Body of pancreas (tissue), 4 donors: ENCODE measurements around the gene AGK. TPM values are rescaled to one million over a fixed set of nuclear protein-coding genes. Genes with fewer than 3 reads are reported as not detected.
A peak's percentile ranks its signal among the peaks of the same experiment; 100 is the strongest.

ENCODE experiments used
- ATAC-seq: fragments of 150-250 bp; one replicate; pipeline ENCODE4 v1.9.1; 2016
- DNase-seq, 4 donors: peaks; one replicate each; pipeline ENCODE4 v3.0.0-alpha.2; 2019
- H3K27ac ChIP-seq, 4 donors: fragments of 200-600 bp; sonication (generic); 1 replicate in 3 of 4; 2 replicates in 1 of 4; pipeline versions ENCODE4 v1.5.1 to v1.6.1; 2016 to 2019; ENCODE audit warnings: mild to moderate bottlenecking in 1 of 4, mixed read lengths in 1 of 4, moderate library complexity in 1 of 4
- H3K27me3 ChIP-seq, 2 donors: fragments of 200-600 bp; sonication (generic); one replicate each; pipeline ENCODE4 v1.6.0; 2016; ENCODE audit warnings: mild to moderate bottlenecking in 1 of 2
- H3K36me3 ChIP-seq, 2 donors: fragments of 200-600 bp; sonication (generic); replicated peaks in 1 of 2; 2 replicates each; pipeline ENCODE4 v1.5.1; 2016; ENCODE audit warnings: low read depth in 2 of 2; ENCODE audit not compliant: insufficient read depth in 1 of 2
- H3K4me1 ChIP-seq: fragments of 200-600 bp; sonication (generic); one replicate; pipeline ENCODE4 v1.6.0; 2016
- H3K4me3 ChIP-seq, 2 donors: fragments of 200-600 bp; sonication (generic); 1 replicate in 1 of 2; 2 replicates in 1 of 2; pipeline ENCODE4 v1.5.1; 2016 to 2019
- H3K9me3 ChIP-seq, 3 donors: fragments of 200-600 bp; sonication (generic); 1 replicate in 2 of 3; 2 replicates in 1 of 3; pipeline ENCODE4 v1.5.1; 2016
- CTCF ChIP-seq, 7 experiments: fragments of 450-650 bp in 4 of 7; fragments of 200-600 bp in 3 of 7; sonication (generic) in 3 of 7; IDR thresholded peaks; one replicate each; pipeline ENCODE4 v1.5.1; 2016 to 2019; ENCODE audit warnings: antibody characterized with exemption in 7 of 7
- POLR2A ChIP-seq, 3 donors: fragments of 450-650 bp; IDR thresholded peaks; one replicate each; pipeline ENCODE4 v1.6.1; 2016; ENCODE audit warnings: antibody characterized with exemption in 3 of 3, mild to moderate bottlenecking in 2 of 3
- WGBS, 2 donors: methylation state at CpG; one replicate each; pipeline ENCODE4 v1.1.5; 2017; 5-methylcytosine and 5-hydroxymethylcytosine counted together
- intact Hi-C: fragments of 100-400 bp; cut with DNase I; formaldehyde crosslinking; loops from one replicate; pipeline ENCODE4 v1.15.1; 2023
- total RNA-seq, 2 donors: library from RNA; depleted of rRNA; stranded (reverse); fragments of >200 nt; gene quantifications; one replicate each; pipeline ENCODE4 v1.1.0, GENCODE V29; 2016

The AGK gene
- 10 to 100 TPM; 12.7 to 30.7 TPM for total RNA-seq

- Histone ChIP-seq H3K27me3 (no peaks in the 10 kb centered on the region), H3K4me3 (peak within 1 kb of the TSS; percentile 89 to 97), H3K27ac (peak within 1 kb of the TSS in 3 of 4 donors; percentile 8 to 40 (median 26)), H3K9me3 (no peaks in the 10 kb centered on the region), H3K36me3 (no peaks in the 10 kb centered on the region), H3K4me1 (peaks cover 13% of the 10 kb centered on the region)
- intact Hi-C loops: no loop called here
- WGBS, 2 donors: 0 to 1% methylated on average over 7 to 65 of the region's 66 CpGs
- DNase-seq (peak; percentile 66 to 78 (median 73)), ATAC-seq (peak; percentile 93)
- TF ChIP-seq POLR2A (IDR thresholded peaks at IDR 0.05) (peak; percentile 37 to 64 (median 57)), CTCF (IDR thresholded peaks at IDR 0.05) (no peak)
Measured at GRCh38 chr7:141551094-141551781, at the start of gene AGK. TSS of gene AGK (plus strand) at chr7:141551410. CDS start at chr7:141555467, 4,057 bp downstream.

- intact Hi-C loops: no loop called here
- no peak for TF ChIP-seq POLR2A (IDR thresholded peaks at IDR 0.05)
- TF ChIP-seq CTCF (IDR thresholded peaks at IDR 0.05): no peak
- Histone ChIP-seq H3K4me1 (no peaks in the 10 kb centered on the region), H3K27ac (no peak overlapping the region), H3K27me3 (no peaks in the 10 kb centered on the region), H3K4me3 (no peak overlapping the region), H3K9me3 (no peaks in the 10 kb centered on the region), H3K36me3 (no peaks in the 10 kb centered on the region)
- DNase-seq: no peak
- ATAC-seq: no peak
- WGBS, 2 donors: 76 to 81% methylated on average over 2 of the region's 2 CpGs
Measured at GRCh38 chr7:141501451-141501850, 49.8 kb upstream of the AGK start.

GRCh38 chr7:141511316-141511675 lies 39.9 kb upstream of the AGK start:
- H3K9me3 ChIP-seq: no peaks in the 10 kb centered on the region
- no peaks in the 10 kb centered on the region for H3K36me3 ChIP-seq
- 0 to 2% methylated on average over 8 of the region's 8 CpGs for WGBS, 2 donors
- peaks cover 12% of the 10 kb centered on the region for H3K4me1 ChIP-seq
- peaks cover 0 to 3% of the 10 kb centered on the region in 2 donors for H3K27me3 ChIP-seq
- H3K4me3 ChIP-seq: no peak overlapping the region
- peak in 1 of 4 donors; percentile 12 for DNase-seq
- intact Hi-C loops: no loop called here
- H3K27ac ChIP-seq: no peak overlapping the region
- TF ChIP-seq CTCF (IDR thresholded peaks at IDR 0.05) (no peak), POLR2A (IDR thresholded peaks at IDR 0.05) (no peak)
- no peak for ATAC-seq

GRCh38 chr7:141511676-141512396 lies 39.4 kb upstream of the AGK start:
- intact Hi-C loops: no loop called here
- peaks cover 12% of the 10 kb centered on the region for H3K4me1 ChIP-seq
- no peaks in the 10 kb centered on the region for H3K36me3 ChIP-seq
- WGBS, 2 donors: 4% methylated on average over 34 to 36 of the region's 36 CpGs
- H3K27ac ChIP-seq: no peak overlapping the region
- DNase-seq (peak; percentile 19 to 52 (median 28)), ATAC-seq (peak; percentile 48)
- peak overlapping the region in 1 of 2 donors; percentile 19 for H3K4me3 ChIP-seq
- TF ChIP-seq POLR2A (IDR thresholded peaks at IDR 0.05): peak in 1 of 3 donors; percentile 27
- no peak for TF ChIP-seq CTCF (IDR thresholded peaks at IDR 0.05)
- H3K9me3 ChIP-seq: no peaks in the 10 kb centered on the region
- peaks cover 0 to 3% of the 10 kb centered on the region in 2 donors for H3K27me3 ChIP-seq
